ENCODE results near the gene AKR1C1. TPM values are rescaled to one million over a fixed set of nuclear protein-coding genes. Genes with fewer than 3 reads are reported as not detected.
"Not testable (repeated sequence)": the region's sequence is repeated elsewhere in the genome, so short reads cannot be mapped to it uniquely, and the experiment has no call there.

AKR1C1 gene
- total RNA-seq, 1 experiment from 2014 or later = 0.98 TPM

DNA sequence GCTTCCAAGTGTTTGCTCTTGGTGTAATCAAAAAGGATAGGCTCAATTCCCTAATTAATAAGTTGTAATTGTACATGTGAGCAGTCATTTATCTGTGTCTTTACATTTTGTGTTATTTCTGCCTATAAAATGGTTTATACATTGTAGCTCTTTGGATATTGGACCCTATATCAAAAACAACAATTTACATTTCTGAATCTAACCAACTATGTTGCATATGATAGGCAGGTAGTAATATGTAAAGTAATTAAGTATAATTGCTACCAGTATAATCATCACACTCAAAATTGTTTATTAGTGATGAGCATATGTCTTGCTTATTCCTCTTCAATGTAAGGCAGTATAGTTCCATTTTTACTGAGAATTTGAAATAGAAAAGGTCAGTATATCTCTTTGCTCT is 13.8 kb downstream of the AKR1C1 start:
- DNase-seq (ENCODE audit: low spot score) = no peak
- in situ Hi-C loops (cut with HindIII; ENCODE audit: low sequenced_read_pairs) = no loop called here

- in situ Hi-C loops (cut with HindIII; ENCODE audit: low sequenced_read_pairs) = no loop called here
Measured at GRCh38 chr10:4978870-4979269, 15.7 kb downstream of the AKR1C1 start.

GRCh38 chr10:4980793-4981192 is 17.6 kb downstream of the AKR1C1 start:
- DNase-seq (ENCODE audit: low spot score) = no peak
- in situ Hi-C loops (cut with HindIII; ENCODE audit: low sequenced_read_pairs) = no loop called here

More at GRCh38 chr10:4978870-4979269, 15.7 kb downstream of the AKR1C1 start:
- no peak for DNase-seq (ENCODE audit: low spot score)

GRCh38 chr10:4981722-4982471 is 18.7 kb downstream of the AKR1C1 start:
- DNase-seq (ENCODE audit: low spot score) = peak; percentile 15
- in situ Hi-C loops (cut with HindIII; ENCODE audit: low sequenced_read_pairs) = no loop called here

- in situ Hi-C loops (cut with HindIII; ENCODE audit: low sequenced_read_pairs) = no loop called here
- no peak for DNase-seq (ENCODE audit: low spot score)
Measured at GRCh38 chr10:4982764-4983226, 19.6 kb downstream of the AKR1C1 start.

- in situ Hi-C loops (cut with HindIII; ENCODE audit: low sequenced_read_pairs) = no loop called here
- no peak for DNase-seq (ENCODE audit: low spot score)
Measured at GRCh38 chr10:4983615-4984216, 20.5 kb downstream of the AKR1C1 start.

GRCh38 chr10:4984223-4984622 is 21.0 kb downstream of the AKR1C1 start:
- in situ Hi-C loops (cut with HindIII; ENCODE audit: low sequenced_read_pairs) = no loop called here

GRCh38 chr10:4984971-4985594 is 21.9 kb downstream of the AKR1C1 start:
- DNase-seq (ENCODE audit: low spot score) = no peak
- in situ Hi-C loops (cut with HindIII; ENCODE audit: low sequenced_read_pairs) = no loop called here

More at GRCh38 chr10:4984223-4984622, 21.0 kb downstream of the AKR1C1 start:
- DNase-seq (ENCODE audit: low spot score) = no peak

GRCh38 chr10:4988000-4988641 is 24.9 kb downstream of the AKR1C1 start:
- in situ Hi-C loops (cut with HindIII; ENCODE audit: low sequenced_read_pairs); DNase-seq (ENCODE audit: low spot score): not testable (repeated sequence)

GRCh38 chr10:4990217-4990616 is 27.0 kb downstream of the AKR1C1 start:
- DNase-seq (ENCODE audit: low spot score) = no peak
- in situ Hi-C loops (cut with HindIII; ENCODE audit: low sequenced_read_pairs) = no loop called here

- in situ Hi-C loops (cut with HindIII; ENCODE audit: low sequenced_read_pairs) = not testable (repeated sequence)
Measured at GRCh38 chr10:4991463-4991862, 28.2 kb downstream of the AKR1C1 start.

DNA sequence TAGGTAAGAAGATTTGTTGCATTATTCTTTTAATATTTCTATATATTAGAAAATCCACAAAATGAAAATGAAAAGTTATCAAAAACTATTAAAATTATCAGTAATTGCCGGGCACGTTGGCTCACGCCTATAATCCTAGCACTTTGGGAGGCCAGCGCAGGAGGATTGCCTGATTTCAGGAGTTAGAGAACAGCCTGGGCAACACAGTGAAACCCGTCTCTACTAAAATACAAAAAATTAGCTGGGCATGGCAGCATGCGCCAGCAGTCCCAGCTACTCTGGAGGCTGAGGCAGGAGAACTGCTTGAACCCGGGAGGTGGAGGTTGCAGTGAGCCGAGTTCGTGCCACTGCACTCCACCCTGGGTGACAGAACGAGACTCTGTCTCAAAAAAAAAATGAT is 29.3 kb downstream of the AKR1C1 start:
- DNase-seq (ENCODE audit: low spot score); in situ Hi-C loops (cut with HindIII; ENCODE audit: low sequenced_read_pairs): not testable (repeated sequence)

More at GRCh38 chr10:4991463-4991862, 28.2 kb downstream of the AKR1C1 start:
- DNase-seq (ENCODE audit: low spot score) = not testable (repeated sequence)

- in situ Hi-C loops (cut with HindIII; ENCODE audit: low sequenced_read_pairs); DNase-seq (ENCODE audit: low spot score): not testable (repeated sequence)
Measured at GRCh38 chr10:4994260-4994659, 31.0 kb downstream of the AKR1C1 start.

DNA sequence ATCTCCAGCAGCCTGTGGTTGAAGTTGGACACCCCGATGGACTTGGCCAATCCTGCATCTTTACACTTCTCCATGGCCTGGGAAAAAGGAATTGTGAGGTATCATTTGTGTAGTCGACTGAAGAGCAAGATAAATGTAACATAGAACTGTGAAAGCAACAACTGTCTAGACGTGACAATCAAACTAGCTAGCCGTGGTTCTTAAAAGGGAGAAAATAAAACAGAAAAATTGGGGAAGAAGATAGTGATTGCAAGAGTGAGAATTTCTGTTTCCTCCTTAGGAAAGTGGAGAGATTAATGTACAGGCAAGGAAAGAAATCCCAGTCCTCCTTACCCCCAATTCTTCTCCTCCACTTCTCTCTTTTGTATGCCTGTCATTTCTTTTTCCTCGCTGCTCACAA is 35.5 kb downstream of the AKR1C1 start:
- in situ Hi-C loops (cut with HindIII; ENCODE audit: low sequenced_read_pairs) = no loop called here
- no peak for DNase-seq (ENCODE audit: low spot score)

- in situ Hi-C loops (cut with HindIII; ENCODE audit: low sequenced_read_pairs) = no loop called here
- no peak for DNase-seq (ENCODE audit: low spot score)
Measured at GRCh38 chr10:5002013-5002727, 39.0 kb downstream of the AKR1C1 start.

- in situ Hi-C loops (cut with HindIII; ENCODE audit: low sequenced_read_pairs) = not testable (repeated sequence)
Measured at GRCh38 chr10:5003127-5004029, 40.2 kb downstream of the AKR1C1 start, which contains the start of gene AKR1C2. AKR1C2 (minus strand) TSS chr10:5003857; CDS start chr10:5003835, 22 bp downstream.

DNA sequence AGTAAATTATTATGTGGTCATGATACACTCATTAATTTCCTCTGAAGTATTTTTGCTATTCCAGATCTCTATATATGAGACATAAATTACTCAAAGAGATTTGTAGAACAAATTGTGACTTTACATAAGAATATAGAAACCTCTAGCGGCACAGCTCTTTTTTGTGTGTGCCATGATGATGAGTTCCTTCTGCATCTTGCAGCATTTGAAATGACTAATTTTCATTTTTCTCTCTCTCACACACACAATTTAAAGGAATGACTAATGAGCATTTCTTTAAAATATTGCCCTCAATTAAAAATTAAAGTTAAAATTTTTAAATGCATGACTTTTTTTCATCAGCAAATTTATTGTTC is 40.8 kb downstream of the AKR1C1 start:
- in situ Hi-C loops (cut with HindIII; ENCODE audit: low sequenced_read_pairs); DNase-seq (ENCODE audit: low spot score): not testable (repeated sequence)

More at GRCh38 chr10:5003127-5004029, 40.2 kb downstream of the AKR1C1 start, which contains the start of gene AKR1C2:
- DNase-seq (ENCODE audit: low spot score) = not testable (repeated sequence)

DNA sequence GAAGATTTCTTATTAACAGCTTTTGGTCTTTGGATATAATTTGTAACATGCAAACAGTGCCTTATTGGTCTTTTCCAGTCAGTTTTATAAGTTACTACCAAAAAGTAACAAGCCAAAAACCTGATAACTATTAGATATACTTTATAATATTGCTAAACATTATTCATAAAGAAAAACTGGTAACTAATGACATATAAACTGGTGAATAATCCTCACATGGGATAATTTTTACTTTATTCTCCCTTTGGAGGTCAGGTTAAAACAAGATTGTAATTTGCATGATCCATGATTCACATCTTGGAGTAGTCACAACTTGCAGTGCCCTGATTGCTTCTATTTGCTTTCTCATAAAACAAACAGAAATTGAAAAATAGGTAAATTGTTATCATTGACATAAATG is 41.3 kb downstream of the AKR1C1 start:
- DNase-seq (ENCODE audit: low spot score); in situ Hi-C loops (cut with HindIII; ENCODE audit: low sequenced_read_pairs): not testable (repeated sequence)

Measured in G401 (cell line).